Measurements from ENCODE around the gene EFNA4.

- no peak for TF ChIP-seq EZH2 (IDR thresholded peaks at IDR 0.05; ENCODE audit: low read depth, low read length, severe bottlenecking)
- no peak for TF ChIP-seq JUND (IDR thresholded peaks at IDR 0.05; ENCODE audit: low read length)
- no peak for TF ChIP-seq KDM5A (IDR thresholded peaks at IDR 0.05; ENCODE audit: low read length)
- TF ChIP-seq CTCF (IDR thresholded peaks at IDR 0.05; ENCODE audit: control extremely low read depth in 1 of 3, insufficient read depth in 1 of 3, low read depth in 1 of 3, low read length in 3 of 3), result no peak
Measured at GRCh38 chr1:155043301-155043702, 20.2 kb upstream of the EFNA4 start.

Data from H1 (cell line).